ENCODE measurements around the gene COMMD3.

The COMMD3 gene

GRCh38 chr10:22366771-22367170, 50.6 kb downstream of the COMMD3 start:
- DNase-seq (ENCODE audit: low spot score) = no peak

GRCh38 chr10:22367471-22367870, 51.3 kb downstream of the COMMD3 start:
- DNase-seq (ENCODE audit: low spot score) = no peak

GRCh38 chr10:22368402-22368801, 52.2 kb downstream of the COMMD3 start:
- no peak for DNase-seq (ENCODE audit: low spot score)

- DNase-seq (ENCODE audit: low spot score) = no peak
These were observed 52.8 kb downstream of the COMMD3 start for GRCh38 chr10:22368981-22369380.

- DNase-seq (ENCODE audit: low spot score) = no peak
These were observed 53.4 kb downstream of the COMMD3 start for GRCh38 chr10:22369434-22370072.

All from AG20443 (cell line).